HepG2 (cell line): ENCODE data around the gene MARCHF5. TPM values are rescaled to one million over a fixed set of nuclear protein-coding genes. Genes with fewer than 3 reads are reported as not detected.

Source experiments
- ATM ChIP-seq: fragments of 450-650 bp; IDR thresholded peaks from 2 replicates; pipeline ENCODE4 v1.7.1; 2017; ENCODE audit warnings: mild to moderate bottlenecking, borderline replicate concordance
- CREB1 ChIP-seq, 2 experiments: fragments of 450-650 bp in 1 of 2; IDR thresholded peaks; 2 replicates each; pipeline ENCODE4 v1.6.1; 2016 to 2017; ENCODE audit warnings: control low read depth in 1 of 2, mild to moderate bottlenecking in 1 of 2, missing compliant biosample characterization in 1 of 2, missing genetic modification characterization in 1 of 2
- EEA1 ChIP-seq: sonication (generic); formaldehyde crosslinking; IDR thresholded peaks from 2 replicates; pipeline ENCODE4 v1.5.1; 2020; ENCODE audit warnings: mild to moderate bottlenecking, missing genetic modification reagents, borderline replicate concordance
- KLF12 ChIP-seq: sonication (generic); formaldehyde crosslinking; IDR thresholded peaks from 2 replicates; pipeline ENCODE4 v1.4.0; 2020; ENCODE audit warnings: missing genetic modification reagents, borderline replicate concordance
- KLF15 ChIP-seq: sonication (generic); formaldehyde crosslinking; IDR thresholded peaks from 2 replicates; pipeline ENCODE4 v1.8.1; 2023; ENCODE audit warnings: borderline replicate concordance, mild to moderate bottlenecking, inconsistent platforms, missing genetic modification reagents, mixed read lengths
- MIXL1 ChIP-seq: IDR thresholded peaks from 2 replicates; pipeline ENCODE4 v1.6.1; 2016
- RARA ChIP-seq: IDR thresholded peaks from 2 replicates; pipeline ENCODE4 v1.6.1; 2016; ENCODE audit warnings: missing genetic modification reagents, missing compliant biosample characterization
- RBAK ChIP-seq: sonication (generic); formaldehyde crosslinking; IDR thresholded peaks from 2 replicates; pipeline ENCODE4 v1.5.1; 2020; ENCODE audit warnings: mild to moderate bottlenecking, missing genetic modification reagents
- RORA ChIP-seq: sonication (generic); formaldehyde crosslinking; IDR thresholded peaks from 2 replicates; pipeline ENCODE4 v1.5.0; 2020; ENCODE audit warnings: mild to moderate bottlenecking, missing genetic modification reagents, moderate library complexity
- TP53 ChIP-seq: sonication (generic); formaldehyde crosslinking; conservative IDR thresholded peaks from 2 replicates; pipeline ENCODE4 v1.4.0; 2020; ENCODE audit warnings: missing genetic modification reagents
- ZFP82 ChIP-seq: sonication (generic); formaldehyde crosslinking; IDR thresholded peaks from 2 replicates; pipeline ENCODE4 v1.5.1; 2020; ENCODE audit warnings: mild to moderate bottlenecking, missing genetic modification reagents, borderline replicate concordance
- ZNF121 ChIP-seq: sonication (generic); formaldehyde crosslinking; IDR thresholded peaks from 2 replicates; pipeline ENCODE4 v1.5.0; 2020; ENCODE audit warnings: mild to moderate bottlenecking, missing genetic modification reagents
- ZNF20 ChIP-seq: sonication (generic); formaldehyde crosslinking; IDR thresholded peaks from 2 replicates; pipeline ENCODE4 v1.4.0; 2020; ENCODE audit warnings: mild to moderate bottlenecking, moderate library complexity, missing genetic modification reagents
- ZNF260 ChIP-seq: sonication (generic); formaldehyde crosslinking; IDR thresholded peaks from 2 replicates; pipeline ENCODE4 v1.4.0; 2020; ENCODE audit warnings: missing genetic modification reagents, low read depth, mild to moderate bottlenecking, borderline replicate concordance
- ZNF30 ChIP-seq: sonication (generic); formaldehyde crosslinking; IDR thresholded peaks from 2 replicates; pipeline ENCODE4 v1.5.0; 2020; ENCODE audit warnings: mild to moderate bottlenecking, missing genetic modification reagents
- ZNF550 ChIP-seq: sonication (generic); formaldehyde crosslinking; IDR thresholded peaks from 2 replicates; pipeline ENCODE4 v1.4.0; 2020; ENCODE audit warnings: mild to moderate bottlenecking, missing genetic modification reagents, borderline replicate concordance
- ZNF780A ChIP-seq: sonication (generic); formaldehyde crosslinking; IDR thresholded peaks from 2 replicates; pipeline ENCODE4 v1.8.0; 2022; ENCODE audit warnings: mild to moderate bottlenecking, missing genetic modification reagents, moderate library complexity
- polyA plus RNA-seq, 8 experiments: library from polyadenylated mRNA; depleted of rRNA in 3 of 8; stranded (reverse) in 7 of 8; unstranded in 1 of 8; fragments of >200 nt; fragmentation: Illumina TruSeq in 4 of 8; extraction: Trizol in 4 of 8; gene quantifications; 2 replicates each; pipeline versions ENCODE4 v1.2.1 to v1.2.3, GENCODE V29; 2011 to 2016; ENCODE audit warnings: low read depth in 4 of 8, missing spikeins in 1 of 8, mixed read lengths in 1 of 8; ENCODE audit not compliant: insufficient read depth in 1 of 8
- total RNA-seq, 5 experiments: library from RNA; depleted of rRNA; stranded (reverse); fragments of >200 nt; fragmentation: Illumina TruSeq; extraction: Trizol; gene quantifications; 2 replicates each; pipeline ENCODE4 v1.2.3, GENCODE V29; 2016; ENCODE audit warnings: low read depth in 1 of 5
- TF ChIP-seq, protein P1 (sequence below): sonication (generic); formaldehyde crosslinking; IDR thresholded peaks from 2 replicates; pipeline ENCODE4 v1.4.0; 2020; ENCODE audit warnings: missing genetic modification reagents, borderline replicate concordance
- TF ChIP-seq, protein P2 (sequence below): IDR thresholded peaks from 2 replicates; pipeline ENCODE4 v1.6.1; 2016; ENCODE audit warnings: missing compliant biosample characterization, missing genetic modification reagents, borderline replicate concordance
- TF ChIP-seq, protein P3 (sequence below): sonication (generic); formaldehyde crosslinking; IDR thresholded peaks from 2 replicates; pipeline ENCODE4 v1.4.0; 2020; ENCODE audit warnings: missing genetic modification reagents
- TF ChIP-seq, protein P4 (sequence below): sonication (generic); formaldehyde crosslinking; conservative IDR thresholded peaks from 2 replicates; pipeline ENCODE4 v1.5.0; 2020; ENCODE audit warnings: missing genetic modification reagents

Gene MARCHF5
- total and polyA plus RNA-seq, 2 of the 13 experiments (the other 11 are each of a cell fraction or from before 2014, with no cell fraction given) = 19.4 to 21.0 TPM

DNA sequence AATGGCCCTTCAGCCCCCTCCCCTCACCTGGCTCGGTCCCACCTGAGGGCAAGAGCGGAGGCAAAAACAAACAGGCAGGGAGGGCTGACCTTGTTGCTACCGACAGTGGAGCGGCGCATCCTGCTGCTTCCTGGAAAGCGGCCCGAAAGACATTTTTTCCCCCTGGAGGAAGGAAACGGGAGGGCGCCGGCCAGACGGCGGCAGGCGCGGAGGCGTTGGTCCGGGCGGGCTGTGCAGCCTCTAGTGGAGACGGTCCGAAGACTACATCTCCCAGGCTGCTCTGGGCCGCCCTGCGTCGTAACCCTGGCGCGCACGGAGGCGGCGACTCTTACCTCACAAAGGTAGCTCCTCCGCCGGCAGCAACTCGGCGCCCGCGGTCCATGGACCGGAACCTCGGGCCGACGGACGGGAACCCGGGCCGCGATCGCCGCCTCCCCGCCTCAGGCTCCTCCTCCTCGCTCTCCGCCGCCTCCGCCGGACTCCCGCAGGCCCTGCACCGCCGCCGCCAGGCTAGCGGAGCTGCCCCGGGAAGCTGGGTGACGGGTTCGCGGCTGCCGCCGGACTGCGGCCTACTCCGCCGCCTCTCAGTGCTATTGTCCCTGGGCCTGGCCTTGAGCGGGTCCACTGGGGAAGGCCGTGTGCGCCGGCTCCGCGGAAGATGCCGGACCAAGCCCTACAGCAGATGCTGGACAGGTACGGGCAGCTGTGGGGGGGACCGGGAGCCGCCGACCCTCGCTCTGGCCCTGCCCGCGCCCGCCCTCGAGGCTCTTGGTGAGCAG lies at the start of gene MARCHF5, which contains the start of gene CPEB3 (continued):
- TF ChIP-seq, protein P1, sequence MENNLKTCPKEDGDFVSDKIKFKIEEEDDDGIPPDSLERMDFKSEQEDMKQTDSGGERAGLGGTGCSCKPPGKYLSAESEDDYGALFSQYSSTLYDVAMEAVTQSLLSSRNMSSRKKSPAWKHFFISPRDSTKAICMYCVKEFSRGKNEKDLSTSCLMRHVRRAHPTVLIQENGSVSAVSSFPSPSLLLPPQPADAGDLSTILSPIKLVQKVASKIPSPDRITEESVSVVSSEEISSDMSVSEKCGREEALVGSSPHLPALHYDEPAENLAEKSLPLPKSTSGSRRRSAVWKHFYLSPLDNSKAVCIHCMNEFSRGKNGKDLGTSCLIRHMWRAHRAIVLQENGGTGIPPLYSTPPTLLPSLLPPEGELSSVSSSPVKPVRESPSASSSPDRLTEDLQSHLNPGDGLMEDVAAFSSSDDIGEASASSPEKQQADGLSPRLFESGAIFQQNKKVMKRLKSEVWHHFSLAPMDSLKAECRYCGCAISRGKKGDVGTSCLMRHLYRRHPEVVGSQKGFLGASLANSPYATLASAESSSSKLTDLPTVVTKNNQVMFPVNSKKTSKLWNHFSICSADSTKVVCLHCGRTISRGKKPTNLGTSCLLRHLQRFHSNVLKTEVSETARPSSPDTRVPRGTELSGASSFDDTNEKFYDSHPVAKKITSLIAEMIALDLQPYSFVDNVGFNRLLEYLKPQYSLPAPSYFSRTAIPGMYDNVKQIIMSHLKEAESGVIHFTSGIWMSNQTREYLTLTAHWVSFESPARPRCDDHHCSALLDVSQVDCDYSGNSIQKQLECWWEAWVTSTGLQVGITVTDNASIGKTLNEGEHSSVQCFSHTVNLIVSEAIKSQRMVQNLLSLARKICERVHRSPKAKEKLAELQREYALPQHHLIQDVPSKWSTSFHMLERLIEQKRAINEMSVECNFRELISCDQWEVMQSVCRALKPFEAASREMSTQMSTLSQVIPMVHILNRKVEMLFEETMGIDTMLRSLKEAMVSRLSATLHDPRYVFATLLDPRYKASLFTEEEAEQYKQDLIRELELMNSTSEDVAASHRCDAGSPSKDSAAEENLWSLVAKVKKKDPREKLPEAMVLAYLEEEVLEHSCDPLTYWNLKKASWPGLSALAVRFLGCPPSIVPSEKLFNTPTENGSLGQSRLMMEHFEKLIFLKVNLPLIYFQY (CRISPR knock-in tag) = peak; percentile 100
- TF ChIP-seq ZNF30 (CRISPR knock-in tag) (peak; percentile 93), RORA (no peak), EEA1 (CRISPR knock-in tag) (no peak), ZNF20 (CRISPR knock-in tag) (no peak), ZNF550 (CRISPR knock-in tag) (no peak), RARA (peak; percentile 53), ATM (no peak), RBAK (CRISPR knock-in tag) (no peak), ZNF260 (no peak), TP53 (CRISPR knock-in tag) (no peak), ZFP82 (CRISPR knock-in tag) (no peak), KLF12 (CRISPR knock-in tag) (no peak; the same call in 1 of the 2 replicates), ZNF780A (CRISPR knock-in tag) (no peak), ZNF121 (CRISPR knock-in tag) (no peak; the same call in none of the 2 replicates), CREB1 (IDR thresholded peaks at IDR 0.05) (peak; percentile 88), CREB1 (CRISPR knock-in tag; IDR thresholded peaks at IDR 0.05) (peak; percentile 91), KLF15 (CRISPR knock-in tag) (no peak; the same call in 1 of the 2 replicates), MIXL1 (CRISPR knock-in tag) (peak; percentile 40; the same call in 1 of the 2 replicates)
- TF ChIP-seq, protein P2, sequence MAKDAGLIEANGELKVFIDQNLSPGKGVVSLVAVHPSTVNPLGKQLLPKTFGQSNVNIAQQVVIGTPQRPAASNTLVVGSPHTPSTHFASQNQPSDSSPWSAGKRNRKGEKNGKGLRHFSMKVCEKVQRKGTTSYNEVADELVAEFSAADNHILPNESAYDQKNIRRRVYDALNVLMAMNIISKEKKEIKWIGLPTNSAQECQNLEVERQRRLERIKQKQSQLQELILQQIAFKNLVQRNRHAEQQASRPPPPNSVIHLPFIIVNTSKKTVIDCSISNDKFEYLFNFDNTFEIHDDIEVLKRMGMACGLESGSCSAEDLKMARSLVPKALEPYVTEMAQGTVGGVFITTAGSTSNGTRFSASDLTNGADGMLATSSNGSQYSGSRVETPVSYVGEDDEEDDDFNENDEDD (CRISPR knock-in tag) = no peak
- TF ChIP-seq, protein P3, sequence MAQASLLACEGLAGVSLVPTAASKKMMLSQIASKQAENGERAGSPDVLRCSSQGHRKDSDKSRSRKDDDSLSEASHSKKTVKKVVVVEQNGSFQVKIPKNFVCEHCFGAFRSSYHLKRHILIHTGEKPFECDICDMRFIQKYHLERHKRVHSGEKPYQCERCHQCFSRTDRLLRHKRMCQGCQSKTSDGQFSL = peak; percentile 70; the same call in 1 of the 2 replicates
- TF ChIP-seq, protein P4, sequence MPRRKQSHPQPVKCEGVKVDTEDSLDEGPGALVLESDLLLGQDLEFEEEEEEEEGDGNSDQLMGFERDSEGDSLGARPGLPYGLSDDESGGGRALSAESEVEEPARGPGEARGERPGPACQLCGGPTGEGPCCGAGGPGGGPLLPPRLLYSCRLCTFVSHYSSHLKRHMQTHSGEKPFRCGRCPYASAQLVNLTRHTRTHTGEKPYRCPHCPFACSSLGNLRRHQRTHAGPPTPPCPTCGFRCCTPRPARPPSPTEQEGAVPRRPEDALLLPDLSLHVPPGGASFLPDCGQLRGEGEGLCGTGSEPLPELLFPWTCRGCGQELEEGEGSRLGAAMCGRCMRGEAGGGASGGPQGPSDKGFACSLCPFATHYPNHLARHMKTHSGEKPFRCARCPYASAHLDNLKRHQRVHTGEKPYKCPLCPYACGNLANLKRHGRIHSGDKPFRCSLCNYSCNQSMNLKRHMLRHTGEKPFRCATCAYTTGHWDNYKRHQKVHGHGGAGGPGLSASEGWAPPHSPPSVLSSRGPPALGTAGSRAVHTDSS (CRISPR knock-in tag) = no peak
